EL (cell line): ENCODE measurements around the gene POU2F1.
"Not testable (repeated sequence)": the region's sequence is repeated elsewhere in the genome, so short reads cannot be mapped to it uniquely, and the experiment has no call there.

Source experiments
- DNase-seq: peaks from one replicate; pipeline ENCODE4 v3.0.0-alpha.2; 2016

Gene POU2F1

GRCh38 chr1:167220537-167221125 lies at the start of gene POU2F1:
TSS of gene POU2F1 (plus strand) at chr1:167220886. CDS start at chr1:167220898, 12 bp downstream.
- DNase-seq, result peak; percentile 97

- peak; percentile 34 for DNase-seq
Measured at GRCh38 chr1:167171286-167171929, 49.3 kb upstream of the POU2F1 start.

- peak; percentile 32 for DNase-seq
Measured at GRCh38 chr1:167173516-167174184, 47.0 kb upstream of the POU2F1 start.

- DNase-seq, result peak; percentile 30
Measured at GRCh38 chr1:167175901-167176300, 44.8 kb upstream of the POU2F1 start.

- no peak for DNase-seq
Measured at GRCh38 chr1:167178831-167179230, 41.9 kb upstream of the POU2F1 start.

DNA sequence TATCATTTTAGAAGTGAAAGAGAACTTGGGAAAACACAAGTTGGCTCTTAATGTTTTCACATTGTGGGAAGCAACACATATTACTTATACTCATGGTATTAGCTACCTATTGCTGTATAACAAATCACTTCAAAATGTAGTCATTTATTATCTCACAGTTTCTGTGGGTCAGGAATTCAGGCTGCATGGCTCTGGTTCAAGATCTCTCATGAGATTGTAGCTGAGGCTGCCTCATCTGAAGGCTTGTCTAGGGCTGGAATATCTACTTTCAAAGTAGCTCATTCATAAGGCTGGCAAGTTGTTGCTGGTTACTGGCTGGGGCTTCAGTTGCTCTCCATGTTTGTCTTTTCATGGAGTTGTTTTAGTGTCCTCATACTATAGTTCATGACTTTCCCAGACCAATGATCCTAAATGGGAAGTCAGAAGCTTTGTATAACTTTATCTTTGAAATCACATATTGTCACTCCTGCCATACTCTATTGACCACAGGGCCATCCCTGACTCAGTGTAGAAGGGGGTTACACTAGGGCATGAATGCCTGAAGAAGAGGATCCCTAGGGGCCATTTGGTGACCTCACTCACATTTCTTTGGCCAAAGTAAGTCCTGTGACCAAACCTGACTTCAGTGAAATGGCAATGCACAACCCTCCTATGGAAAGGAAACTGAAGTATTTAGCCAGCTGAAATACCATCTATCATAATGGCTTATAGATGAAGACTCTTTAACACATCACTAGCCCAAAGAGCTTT lies 37.9 kb upstream of the POU2F1 start:
- DNase-seq, result no peak

GRCh38 chr1:167184081-167184480 lies 36.6 kb upstream of the POU2F1 start:
- no peak for DNase-seq

DNA sequence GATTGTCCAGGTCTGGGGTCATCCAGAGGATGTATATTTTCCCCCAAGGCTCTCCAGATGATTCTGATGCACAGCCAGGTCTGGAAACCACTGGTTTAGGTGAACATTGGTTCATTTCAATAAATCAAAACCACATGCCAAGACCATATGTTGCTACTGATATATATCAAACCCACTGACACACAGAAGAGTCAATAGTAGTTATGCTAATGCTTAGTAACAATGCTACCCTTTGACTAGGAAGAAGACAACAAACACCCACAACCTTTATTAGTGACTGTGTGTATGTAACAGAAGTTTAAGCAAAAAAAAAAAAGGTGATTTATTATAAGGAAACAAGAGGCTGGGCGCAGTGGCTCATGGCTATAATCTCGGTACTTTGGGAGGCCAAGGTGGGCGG lies 35.6 kb upstream of the POU2F1 start:
- DNase-seq, result no peak

DNA sequence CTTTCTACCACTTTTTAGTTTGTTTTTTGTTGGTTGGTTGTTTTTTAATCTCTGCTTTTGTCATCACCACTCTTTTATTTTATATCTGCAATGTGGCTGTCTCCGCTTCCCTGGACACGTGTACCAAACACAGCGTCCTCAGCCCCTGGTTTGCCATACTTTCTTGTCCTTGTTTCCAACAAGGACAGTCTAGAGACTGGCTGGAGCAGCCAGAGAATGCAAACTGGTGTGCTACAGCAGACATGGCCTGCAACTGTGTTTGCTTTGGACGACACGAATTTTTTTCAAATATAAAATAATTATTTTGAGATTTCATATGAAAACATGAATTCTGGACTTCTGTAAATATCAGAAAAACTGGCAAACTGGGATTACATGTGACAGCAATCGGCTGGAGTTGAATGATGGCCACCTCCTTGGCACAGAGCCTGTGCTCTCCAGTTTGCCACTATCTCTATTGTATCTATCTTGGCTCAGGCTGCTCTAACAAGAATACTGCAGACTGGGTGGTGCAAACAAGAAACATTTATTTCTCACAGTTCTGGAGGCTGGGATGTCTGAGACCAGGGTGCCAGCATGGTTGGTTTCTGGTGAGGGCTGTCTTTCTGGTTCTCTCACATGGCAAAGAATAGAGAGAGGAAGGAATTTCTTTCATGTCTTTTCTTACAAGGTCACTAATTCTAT lies 34.6 kb upstream of the POU2F1 start:
- DNase-seq, result no peak

DNA sequence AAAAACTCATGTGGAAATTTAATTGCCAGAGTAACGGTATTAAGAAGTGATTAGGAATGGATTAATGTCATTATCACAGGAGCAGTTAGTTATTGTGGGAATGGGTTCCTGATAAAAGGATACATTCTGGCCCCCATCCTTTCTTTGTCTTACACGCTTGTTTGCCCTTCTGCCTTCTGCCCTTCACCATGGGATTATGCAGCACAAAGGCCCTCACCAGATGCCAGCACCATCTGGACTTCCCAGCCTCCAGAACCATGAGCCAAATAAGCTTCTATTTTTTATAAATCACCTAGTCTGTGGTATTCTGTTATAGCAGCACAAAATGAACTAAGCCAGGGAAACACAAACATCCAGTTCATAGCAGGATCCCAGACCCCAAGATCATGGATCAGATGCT lies 33.9 kb upstream of the POU2F1 start:
- no peak for DNase-seq

- DNase-seq, result no peak
Measured at GRCh38 chr1:167190747-167191237, 29.9 kb upstream of the POU2F1 start.

DNA sequence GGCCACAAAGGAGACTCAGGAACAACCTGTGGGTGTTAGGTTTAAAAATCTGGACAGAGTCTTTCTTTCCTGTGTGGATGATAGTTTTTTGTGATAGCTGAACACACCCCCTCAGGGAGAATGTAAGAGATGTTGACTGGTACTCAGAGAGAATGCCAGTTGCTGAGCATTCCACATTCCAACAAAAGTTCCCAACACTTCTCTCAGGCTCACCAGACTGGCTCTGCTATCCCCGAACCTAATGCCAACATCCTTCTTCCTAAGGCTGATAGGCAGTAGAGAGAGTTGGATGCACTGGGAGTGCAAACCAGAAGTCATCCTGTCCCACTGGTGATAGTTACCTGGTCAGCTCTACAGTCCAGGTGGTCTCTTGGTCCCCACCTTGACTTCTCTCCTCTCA lies 28.7 kb upstream of the POU2F1 start:
- no peak for DNase-seq

- DNase-seq, result no peak
Measured at GRCh38 chr1:167194182-167194581, 26.5 kb upstream of the POU2F1 start.

DNA sequence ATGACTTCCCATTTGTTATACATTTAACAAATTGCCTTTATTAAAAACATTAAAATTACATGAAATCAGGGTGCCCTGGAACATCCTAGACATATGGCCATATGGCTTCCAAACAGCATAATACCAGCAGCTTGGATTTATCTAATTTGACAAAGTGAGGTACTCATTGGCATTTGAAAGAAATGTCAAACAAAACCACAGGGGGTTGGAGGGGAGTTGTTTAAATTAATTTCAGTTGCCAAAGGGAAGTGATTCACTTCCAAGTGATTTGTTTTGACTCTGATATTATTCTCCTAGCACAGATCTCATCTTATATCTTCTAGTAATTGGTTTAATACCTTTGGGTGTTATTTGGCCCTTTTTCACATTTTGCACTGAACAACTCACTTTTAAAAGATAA lies 24.5 kb upstream of the POU2F1 start:
- DNase-seq, result peak; percentile 43

DNA sequence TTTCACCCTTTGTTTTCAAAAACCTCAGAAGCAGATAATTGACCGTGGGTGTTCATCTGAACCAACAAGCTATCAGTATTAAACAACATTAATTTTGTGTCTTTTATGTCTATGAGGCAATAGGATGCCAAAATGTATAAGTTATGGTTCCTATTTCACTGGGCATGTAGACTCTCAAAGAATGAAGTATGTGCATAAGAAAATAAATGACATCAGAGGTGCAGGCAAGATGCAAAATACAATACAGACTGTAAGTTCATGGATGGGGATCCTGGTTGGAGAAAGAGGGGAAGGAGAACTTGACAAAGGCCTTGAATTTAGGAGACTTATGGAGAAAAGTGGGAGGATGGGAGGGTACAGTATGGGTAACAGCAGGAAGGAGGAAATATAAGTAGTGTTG lies 23.4 kb upstream of the POU2F1 start:
- no peak for DNase-seq

GRCh38 chr1:167197692-167198091 lies 23.0 kb upstream of the POU2F1 start:
- no peak for DNase-seq

DNA sequence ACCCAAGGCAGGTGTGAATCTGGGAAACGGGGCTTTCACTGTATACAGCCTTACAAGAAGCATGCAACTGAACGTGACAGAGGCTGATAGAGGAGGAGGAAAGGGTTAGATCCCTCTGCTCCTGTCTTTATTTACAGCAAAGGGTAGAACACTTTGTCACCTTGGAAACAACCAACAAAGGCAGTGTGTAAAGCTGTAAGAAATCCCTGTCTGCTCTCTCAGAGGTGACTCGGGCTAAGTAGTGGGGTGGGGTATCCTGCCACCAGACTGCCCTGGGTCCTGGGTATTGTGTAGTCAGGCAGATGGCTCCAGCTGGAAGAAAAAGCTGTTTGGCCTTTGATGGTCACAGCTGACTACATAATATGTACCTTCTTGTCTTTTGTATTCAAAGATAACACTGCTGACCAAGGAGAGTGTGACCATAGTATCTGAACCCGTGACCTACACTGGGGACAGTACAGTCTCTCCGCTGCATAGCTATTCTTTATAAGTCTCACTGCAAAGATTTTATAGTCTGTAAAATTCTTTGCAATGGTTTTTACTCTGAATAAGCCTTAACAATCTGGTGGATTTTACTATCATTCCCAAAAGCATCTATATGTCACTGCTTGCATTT lies 22.1 kb upstream of the POU2F1 start:
- DNase-seq, result no peak

DNA sequence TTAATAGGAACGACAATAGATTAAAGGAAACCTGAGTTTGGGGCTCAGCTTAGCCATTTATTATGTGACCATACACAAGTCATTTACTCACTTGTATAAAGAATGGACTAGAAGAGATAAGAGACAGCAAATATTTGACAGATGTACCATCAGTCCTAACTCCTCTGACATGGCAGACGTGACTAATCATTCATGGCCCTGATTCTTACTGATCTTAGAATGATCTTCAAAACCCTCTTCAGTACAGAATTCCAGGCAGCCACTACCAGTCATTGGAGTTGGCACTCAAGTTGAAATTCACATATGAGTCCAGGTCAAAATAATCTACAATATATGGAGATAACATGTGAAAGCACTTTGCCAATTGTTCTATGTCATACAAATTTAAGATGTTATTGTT lies 21.0 kb upstream of the POU2F1 start:
- DNase-seq, result no peak

GRCh38 chr1:167200272-167200671 lies 20.4 kb upstream of the POU2F1 start:
- DNase-seq, result no peak

DNA sequence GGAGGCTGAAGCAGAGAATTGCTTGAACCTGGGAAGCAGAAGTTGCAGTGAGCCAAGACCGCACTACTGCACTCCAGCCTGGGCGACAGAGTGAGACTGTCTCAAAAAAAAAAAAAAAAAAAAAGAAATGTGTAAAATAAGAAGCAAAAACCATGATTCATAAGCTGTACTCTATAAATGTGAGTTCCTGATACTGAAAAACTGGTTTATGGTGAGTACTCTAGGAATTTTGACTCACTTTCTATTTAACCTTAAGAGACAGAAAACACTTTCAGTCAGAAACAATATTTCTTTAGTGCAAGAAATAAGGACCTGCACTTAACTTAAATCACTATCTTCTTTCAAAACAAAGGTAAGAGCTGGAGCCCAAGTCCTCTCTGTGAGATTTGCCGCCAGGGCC lies 19.9 kb upstream of the POU2F1 start:
- no peak for DNase-seq

DNA sequence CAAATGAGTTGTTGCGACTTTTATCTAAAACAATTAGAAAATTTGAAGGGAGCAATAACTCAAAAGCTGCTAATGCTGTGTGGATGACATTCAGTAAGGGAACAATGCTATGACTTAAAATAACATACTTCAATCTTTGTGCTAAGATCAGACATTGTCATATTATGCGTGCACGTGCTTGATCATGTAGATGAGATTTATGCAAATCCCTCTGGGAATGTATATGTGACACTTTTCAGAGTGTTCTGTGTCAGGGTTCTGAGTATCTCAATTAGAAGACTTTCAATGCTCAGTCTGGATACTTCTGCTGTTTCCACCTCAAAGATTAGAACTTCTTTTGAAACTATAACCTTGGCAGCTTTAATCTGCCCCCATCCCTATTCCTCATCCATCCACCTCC lies 18.6 kb upstream of the POU2F1 start:
- no peak for DNase-seq

DNA sequence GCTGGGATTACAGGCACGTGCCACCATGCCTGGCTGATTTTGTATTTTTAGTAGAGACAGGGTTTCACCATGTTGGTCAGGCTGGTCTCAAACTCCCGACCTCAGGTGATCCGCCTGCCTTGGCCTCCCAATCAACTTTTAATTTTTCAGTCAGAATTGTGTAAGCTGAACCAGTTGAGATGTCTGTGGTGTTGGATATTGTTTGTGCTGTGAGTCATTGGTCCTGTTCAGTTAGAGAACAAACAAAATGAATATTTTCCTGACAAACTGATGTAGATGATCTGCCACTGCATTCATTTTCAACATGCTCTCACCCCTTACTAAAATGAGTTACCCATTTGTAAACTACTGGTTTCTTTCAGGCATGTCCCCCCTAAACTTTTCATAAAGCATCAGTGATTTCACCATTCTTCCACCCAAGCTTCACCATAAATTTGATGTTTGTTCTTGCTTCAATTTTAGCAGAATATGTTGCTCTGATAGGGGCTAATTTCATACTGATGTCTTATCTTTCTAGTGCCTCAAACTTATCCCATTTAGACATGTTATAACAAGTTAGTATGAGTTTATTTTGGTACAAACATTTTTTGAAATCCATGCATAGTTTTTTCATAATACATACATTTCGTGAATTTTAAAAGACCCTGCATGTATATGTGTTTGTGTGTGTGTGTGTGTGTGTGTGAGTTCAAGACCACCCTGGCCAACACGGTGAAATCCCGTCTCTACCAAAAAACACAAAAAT lies 15.2 kb upstream of the POU2F1 start:
- DNase-seq, result not testable (repeated sequence)
